HG03469 (cell line): ENCODE results near the gene GOLGA8O.
"Not testable (repeated sequence)": the region's sequence is repeated elsewhere in the genome, so short reads cannot be mapped to it uniquely, and the experiment has no call there.

Experiments used
- ATAC-seq: cut with Tn5 transposase; IDR thresholded peaks from one replicate; pipeline ENCODE4 v1.9.1; 2021; ENCODE audit warnings: mild to moderate bottlenecking, moderate library complexity, moderate number of reproducible peaks; ENCODE audit not compliant: unreplicated experiment

GOLGA8O gene, protein sequence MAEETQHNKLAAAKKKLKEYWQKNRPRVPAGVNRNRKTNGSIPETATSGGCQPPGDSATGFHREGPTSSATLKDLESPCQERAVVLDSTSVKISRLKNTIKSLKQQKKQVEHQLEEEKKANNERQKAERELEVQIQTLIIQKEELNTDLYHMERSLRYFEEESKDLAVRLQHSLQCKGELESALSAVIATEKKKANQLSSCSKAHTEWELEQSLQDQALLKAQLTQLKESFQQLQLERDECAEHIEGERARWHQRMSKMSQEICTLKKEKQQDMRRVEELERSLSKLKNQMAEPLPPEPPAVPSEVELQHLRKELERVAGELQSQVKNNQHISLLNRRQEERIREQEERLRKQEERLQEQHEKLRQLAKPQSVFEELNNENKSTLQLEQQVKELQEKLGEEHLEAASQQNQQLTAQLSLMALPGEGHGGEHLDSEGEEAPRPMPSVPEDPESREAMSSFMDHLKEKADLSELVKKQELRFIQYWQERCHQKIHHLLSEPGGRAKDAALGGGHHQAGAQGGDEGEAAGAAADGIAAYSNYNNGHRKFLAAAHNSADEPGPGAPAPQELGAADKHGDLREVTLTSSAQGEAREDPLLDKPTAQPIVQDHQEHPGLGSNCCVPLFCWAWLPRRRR

DNA sequence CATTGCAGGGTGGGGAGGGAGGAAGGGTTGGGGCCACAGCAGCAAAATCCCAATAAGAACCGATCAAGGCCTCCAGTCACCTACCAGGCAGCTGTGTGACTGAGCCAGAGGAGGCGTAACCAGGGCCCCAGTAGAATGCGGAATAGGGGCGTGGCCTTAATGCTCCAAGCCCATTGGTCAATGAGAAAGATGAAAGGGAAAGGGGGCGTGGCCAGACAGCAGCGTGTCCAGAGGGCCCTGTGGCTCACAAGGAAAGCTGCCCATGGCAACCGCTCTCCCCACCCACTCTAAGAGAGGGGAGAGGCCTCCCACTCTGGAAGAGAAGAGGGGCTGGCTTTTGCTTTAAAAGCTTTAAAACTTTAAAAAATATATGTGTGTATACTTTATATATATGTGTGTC lies at the start of gene GOLGA8O:
Gene GOLGA8O, minus strand, starts transcription at position 101 of the 400 bp plus-strand sequence. Its CDS starts 98 bp downstream, at position 3.
- ATAC-seq: not testable (repeated sequence)

DNA sequence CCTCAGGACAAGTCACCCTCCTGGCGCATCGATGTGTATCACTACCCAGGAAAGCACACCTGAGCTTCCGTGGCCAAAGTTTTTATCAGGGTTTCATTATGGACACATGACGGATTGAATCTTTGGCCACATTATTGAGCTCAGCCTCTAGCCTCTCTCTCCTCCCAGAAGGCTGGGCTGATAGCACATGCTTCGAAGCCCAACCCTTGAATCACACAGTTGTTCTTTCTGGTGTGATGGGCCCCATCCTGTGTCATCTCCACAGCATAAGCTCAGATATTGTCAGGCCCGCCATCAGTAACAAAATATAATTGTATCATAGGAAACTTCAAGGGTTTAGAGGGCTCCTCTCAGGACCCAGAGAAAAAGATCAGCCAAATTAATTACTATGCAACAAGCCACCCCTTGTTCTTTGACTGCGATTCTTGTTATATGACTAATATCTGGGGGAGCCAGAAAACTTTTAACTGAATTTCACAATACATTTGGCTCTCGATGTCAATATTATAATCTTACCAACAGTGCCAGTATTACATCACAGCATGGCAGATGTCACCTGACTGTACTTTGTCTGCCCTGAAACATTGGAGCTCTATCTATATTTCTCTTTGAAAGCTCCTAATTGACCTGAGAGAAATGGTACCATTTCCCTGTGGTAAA lies 48.8 kb upstream of the GOLGA8O start:
- ATAC-seq: not testable (repeated sequence)

GRCh38 chr15:32502946-32503345 lies 47.5 kb upstream of the GOLGA8O start:
- not testable (repeated sequence) for ATAC-seq

GRCh38 chr15:32492768-32493167 lies 37.3 kb upstream of the GOLGA8O start:
- not testable (repeated sequence) for ATAC-seq

DNA sequence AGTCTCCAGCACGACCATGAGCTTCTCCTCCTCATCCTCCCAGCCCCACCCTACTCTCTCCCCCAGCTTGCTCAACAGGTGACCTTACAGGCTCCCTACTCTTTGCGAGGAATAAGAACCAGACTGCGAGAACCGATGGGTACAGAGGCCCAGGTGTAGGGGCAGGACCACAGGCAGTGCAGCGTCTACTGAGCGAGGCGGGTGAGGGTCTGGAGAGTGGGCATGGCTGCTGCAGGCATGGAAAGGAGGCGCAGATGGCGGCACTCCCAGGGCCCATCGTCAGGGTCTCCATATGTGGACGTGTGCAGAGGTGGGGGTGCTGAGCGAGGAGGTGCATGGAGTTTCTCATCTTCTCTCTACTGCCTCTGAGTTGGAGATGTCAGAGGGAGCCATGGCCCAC lies 31.0 kb upstream of the GOLGA8O start:
- ATAC-seq: not testable (repeated sequence)

DNA sequence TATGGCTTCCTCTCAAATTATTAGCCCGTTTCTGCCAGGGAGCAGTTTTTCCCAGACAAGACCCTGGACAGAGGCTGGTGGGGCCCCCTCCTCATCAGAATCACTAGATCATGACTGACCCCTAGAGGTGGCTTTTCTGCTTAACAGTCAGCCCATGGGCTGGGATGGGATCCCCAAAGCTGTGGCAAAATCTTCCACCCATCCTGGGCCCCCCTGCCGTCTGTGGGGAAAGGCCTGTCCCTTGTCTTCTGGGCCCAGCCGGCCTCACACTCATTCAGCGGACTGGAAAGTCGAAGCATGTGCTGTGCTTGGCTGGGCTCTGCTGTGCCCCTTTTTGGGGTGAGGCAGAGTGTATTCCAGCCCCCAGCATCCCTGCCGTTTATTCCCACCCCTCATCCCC lies 27.9 kb upstream of the GOLGA8O start:
- not testable (repeated sequence) for ATAC-seq

DNA sequence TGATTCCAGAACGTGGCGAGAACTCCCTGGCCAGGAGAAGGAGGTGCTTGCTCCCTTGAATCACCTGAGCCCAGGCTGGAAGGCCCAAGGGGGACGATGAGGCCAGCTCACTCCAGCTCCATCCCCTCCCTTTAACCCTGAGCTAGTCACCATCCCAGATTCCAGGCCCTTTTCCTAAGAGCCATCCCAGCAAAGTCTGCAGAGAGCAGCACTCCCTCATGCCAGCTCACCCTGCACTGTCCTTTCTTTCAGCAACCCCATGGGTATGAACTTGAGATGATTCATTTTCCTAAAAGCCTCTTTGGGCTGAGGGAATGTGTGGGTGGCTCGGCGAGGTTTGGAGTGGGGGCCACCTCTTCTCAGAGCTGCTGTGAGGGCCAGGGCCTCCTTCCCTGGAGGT lies 26.2 kb upstream of the GOLGA8O start:
- ATAC-seq: not testable (repeated sequence)

DNA sequence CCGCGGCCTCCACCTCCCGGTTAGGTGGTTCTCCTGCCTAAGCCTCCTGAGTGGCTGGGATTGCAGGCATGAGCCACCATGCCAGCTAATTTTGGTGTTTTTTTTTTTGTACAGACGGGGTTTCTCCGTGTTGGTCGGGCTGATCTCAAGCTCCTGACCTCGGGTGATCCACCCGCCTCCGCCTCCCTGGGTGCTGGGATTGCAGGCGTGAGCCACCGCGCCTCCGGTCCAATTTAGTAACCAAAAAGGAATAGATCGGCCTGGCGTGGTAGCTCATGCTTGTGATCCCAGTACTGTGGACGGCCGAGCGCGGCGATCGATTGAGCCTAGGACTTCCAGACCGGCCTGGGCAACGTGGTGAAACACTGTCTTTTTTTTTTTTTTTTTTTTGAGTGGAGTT lies 12.6 kb upstream of the GOLGA8O start:
- not testable (repeated sequence) for ATAC-seq

DNA sequence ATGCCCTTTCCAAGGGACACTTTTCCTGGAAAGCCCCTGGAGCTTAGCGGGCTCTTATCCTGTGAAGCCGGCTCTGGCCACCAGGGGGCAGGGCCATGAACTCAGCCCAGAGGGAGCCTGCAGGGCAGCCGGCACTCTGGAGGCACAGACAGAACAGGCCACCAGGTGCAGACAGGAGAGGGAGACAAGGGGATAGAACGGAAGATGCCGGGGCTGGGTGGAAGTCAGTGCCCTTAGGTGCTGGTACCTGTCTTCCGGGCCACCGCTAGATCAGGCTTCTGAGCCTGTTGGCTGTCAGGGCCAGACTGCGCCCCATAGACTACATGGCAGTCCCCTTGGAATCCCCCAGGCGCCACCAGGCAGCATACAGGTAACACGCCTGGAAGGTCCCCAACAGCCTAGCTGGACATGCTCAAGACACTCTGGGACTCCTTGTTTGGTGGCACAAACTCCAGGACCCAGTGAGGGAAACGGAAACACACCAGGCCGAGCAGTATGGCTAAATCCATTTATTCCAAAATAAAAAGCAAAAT lies 14.9 kb downstream of the GOLGA8O start:
- not testable (repeated sequence) for ATAC-seq

GRCh38 chr15:32434102-32434963 lies 21.1 kb downstream of the GOLGA8O start:
- not testable (repeated sequence) for ATAC-seq

- not testable (repeated sequence) for ATAC-seq
Measured at GRCh38 chr15:32427635-32428034, 27.8 kb downstream of the GOLGA8O start.

DNA sequence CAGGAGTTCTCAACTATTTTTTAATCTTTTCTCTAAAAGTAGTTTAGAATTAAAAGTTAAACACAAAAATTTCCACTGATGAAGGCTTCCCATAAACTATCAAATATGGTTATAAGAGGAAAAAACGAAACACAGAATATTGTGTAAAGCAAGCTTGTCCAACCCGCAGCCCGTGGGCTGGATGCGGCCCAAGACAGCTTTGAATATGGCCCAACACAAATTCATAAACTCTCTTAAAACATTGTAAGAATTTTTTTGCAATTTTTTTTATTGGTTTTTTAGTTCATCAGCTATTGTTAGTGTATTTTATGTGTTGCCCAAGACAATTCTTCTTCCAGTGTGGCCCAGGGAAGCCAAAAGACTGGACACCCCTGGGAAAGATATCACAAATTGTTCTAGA lies 28.9 kb downstream of the GOLGA8O start:
- not testable (repeated sequence) for ATAC-seq

- ATAC-seq: not testable (repeated sequence)
Measured at GRCh38 chr15:32407903-32408302, 47.5 kb downstream of the GOLGA8O start.

DNA sequence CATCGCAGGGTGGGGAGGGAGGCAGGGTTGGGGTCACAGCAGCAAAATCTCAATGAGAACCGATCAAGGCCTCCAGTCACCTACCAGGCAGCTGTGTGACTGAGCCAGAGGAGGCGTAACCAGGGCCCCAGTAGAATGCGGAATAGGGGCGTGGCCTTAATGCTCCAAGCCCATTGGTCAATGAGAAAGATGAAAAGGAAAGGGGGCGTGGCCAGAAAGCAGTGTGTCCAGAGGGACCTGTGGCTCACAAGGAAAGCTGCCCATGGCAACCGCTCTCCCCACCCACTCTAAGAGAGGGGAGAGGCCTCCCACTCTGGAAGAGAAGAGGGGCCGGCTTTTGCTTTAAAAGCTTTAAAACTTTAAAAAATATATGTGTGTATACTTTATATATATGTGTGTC lies 52.2 kb downstream of the GOLGA8O start, which contains the start of gene GOLGA8K:
Gene GOLGA8K, minus strand, starts transcription at position 101 of the 400 bp plus-strand sequence. Its CDS starts 98 bp downstream, at position 3.
- not testable (repeated sequence) for ATAC-seq

DNA sequence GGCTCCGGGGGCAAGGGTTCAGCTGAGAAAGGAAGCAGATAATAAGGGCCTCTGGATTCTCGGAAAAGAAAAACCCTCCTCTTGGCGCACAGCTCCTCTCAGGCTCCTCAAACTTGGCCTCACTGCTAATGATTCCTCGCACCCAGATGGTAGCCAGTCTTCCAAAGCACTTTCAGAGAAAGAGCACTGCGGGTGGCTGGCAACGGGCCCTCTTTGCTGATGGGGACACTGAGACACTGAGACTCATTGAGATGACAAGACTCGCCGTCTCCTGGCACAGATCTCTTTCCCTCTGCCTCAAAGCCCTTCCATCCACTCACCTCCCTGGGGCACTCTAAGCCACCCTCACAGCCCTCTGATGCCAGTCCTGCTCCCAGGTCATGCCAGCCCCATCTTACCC lies 58.9 kb downstream of the GOLGA8O start:
- ATAC-seq: not testable (repeated sequence)
